GM12892 (cell line): ENCODE results near the gene BCL10.

Experiments
- POLR2AphosphoS5 ChIP-seq: IDR thresholded peaks from 2 replicates; pipeline ENCODE4 v1.6.1; 2011; ENCODE audit warnings: low read depth, low read length, control low read depth
- TAF1 ChIP-seq: IDR thresholded peaks from 2 replicates; pipeline ENCODE4 v1.6.1; 2011; ENCODE audit warnings: low read depth, mild to moderate bottlenecking, control low read depth, low read length, borderline replicate concordance

DNA sequence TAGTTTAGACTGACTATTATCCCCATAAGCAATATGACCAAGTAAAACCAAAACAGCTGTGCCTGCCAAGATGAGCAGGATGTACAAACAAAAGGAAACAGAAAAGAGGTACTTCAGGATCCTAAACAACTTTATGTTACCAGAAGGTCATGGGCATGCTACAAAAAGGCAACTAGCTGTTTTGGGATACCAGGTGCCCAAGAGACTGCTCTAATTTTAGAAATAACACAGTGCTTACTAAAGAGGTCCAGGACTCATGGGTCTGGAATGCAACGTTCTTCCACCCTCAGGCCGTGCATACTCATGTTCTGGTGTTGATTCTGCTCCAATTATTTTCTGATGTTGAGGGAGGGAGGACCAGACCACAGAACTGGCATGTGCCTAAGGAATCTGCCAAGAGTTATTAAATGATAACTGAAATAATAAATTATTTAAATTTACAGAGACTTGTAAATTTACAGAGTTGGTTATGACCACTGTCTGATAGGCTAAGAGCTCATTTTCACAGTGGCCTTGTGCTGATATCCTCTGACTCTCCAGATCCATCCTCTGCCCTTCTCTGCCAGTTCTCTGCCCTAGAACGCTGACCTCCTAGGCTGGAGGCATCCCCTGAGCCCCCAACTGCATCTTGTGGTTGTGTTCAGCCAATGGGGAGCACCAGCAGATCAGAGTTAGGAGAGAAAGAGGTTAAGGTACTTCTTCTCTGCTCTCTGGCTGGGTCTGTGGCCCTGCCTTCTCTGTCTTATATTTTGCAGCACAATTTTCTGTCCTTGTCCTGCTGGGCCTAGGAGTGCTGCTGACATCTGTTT, 37.7 kb upstream of the BCL10 start:
- no peak for TF ChIP-seq POLR2AphosphoS5
- no peak for TF ChIP-seq TAF1
